Activated CD8-positive, alpha-beta memory T cell treated with anti-CD3 and anti-CD28 coated beads, Interleukin-2, amount 50 U/mL, for 24 hours (primary cell): ENCODE data around the gene LY6G5B.

Experiments
- DNase-seq: peaks from one replicate; pipeline ENCODE4 v3.0.0-alpha.2; 2020; ENCODE audit errors: extremely low read depth

LY6G5B gene

DNA sequence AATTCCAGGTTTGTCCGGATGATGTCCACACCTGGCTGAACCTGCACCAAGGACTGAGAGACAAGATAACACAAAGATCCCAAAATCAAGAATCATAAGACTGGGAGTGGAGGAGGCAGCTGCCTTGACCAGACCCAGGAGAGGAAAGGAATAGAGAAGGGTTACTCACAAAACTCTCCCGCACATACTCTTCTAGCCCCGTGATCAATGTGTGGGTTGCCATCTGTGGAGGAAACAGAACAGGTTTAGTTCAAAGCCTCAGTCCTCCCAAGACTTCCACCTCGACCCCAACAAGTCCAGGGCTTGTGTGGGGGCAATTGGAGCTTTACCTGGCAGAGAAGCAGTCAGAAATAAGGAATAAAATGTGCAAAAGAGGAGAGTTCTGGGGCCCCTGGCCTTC lies 28.4 kb upstream of the LY6G5B start:
- no peak for DNase-seq

- DNase-seq, result no peak
These were observed 26.8 kb upstream of the LY6G5B start for GRCh38 chr6:31642798-31643570.

GRCh38 chr6:31643818-31644454 lies 25.8 kb upstream of the LY6G5B start:
- no peak for DNase-seq

- no peak for DNase-seq
These were observed 24.5 kb upstream of the LY6G5B start for GRCh38 chr6:31645325-31645724.

- no peak for DNase-seq
These were observed 18.1 kb upstream of the LY6G5B start for GRCh38 chr6:31651602-31652191.

- DNase-seq, result peak; percentile 74
These were observed 16.7 kb upstream of the LY6G5B start for GRCh38 chr6:31652925-31653724.

- no peak for DNase-seq
These were observed 15.0 kb upstream of the LY6G5B start for GRCh38 chr6:31654574-31655348.

DNA sequence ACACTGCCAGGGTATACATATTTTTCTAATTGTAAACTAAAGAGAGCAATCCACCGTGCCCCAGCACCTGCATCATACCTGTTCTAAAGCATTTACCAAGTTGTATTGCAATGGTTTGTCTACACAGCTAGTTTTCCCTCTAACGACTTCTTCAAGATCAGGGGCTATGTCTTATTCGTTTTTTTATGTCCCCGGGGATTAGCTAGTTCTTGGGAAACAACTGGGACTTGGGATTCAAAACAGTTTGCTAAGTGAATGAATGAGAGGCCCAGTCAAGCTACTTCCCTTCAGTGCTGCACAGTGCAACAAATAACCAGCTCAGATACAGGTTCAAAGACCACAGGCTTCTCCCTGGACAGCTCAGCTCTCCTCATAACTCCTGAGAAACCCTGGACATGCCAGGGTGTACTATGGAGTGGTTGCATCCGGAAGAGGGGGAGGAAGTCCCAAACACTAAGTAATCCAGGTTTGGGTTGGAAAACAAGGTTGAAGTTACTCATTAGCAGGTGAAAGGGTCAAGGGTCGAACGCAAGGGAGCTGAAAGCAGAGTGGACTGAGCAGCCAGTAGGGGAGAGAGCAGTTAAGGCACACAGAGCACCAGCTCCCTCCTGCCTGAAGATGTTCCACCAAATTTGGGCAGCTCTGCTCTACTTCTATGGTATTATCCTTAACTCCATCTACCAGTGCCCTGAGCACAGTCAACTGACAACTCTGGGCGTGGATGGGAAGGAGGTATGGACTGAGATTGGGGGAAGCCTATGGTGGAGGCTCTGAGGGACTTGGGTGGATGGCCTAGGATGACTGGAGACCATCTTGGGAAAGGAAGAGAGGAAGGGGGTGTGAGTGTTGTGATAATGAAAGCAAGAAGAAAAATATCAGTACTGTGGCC lies 14.2 kb upstream of the LY6G5B start, which contains the start of gene APOM:
Gene APOM, plus strand, starts transcription at position 546 of the 889 bp plus-strand sequence. Its CDS starts 73 bp downstream, at position 619.
- DNase-seq, result no peak

GRCh38 chr6:31657406-31658157 lies 12.2 kb upstream of the LY6G5B start:
- no peak for DNase-seq

DNA sequence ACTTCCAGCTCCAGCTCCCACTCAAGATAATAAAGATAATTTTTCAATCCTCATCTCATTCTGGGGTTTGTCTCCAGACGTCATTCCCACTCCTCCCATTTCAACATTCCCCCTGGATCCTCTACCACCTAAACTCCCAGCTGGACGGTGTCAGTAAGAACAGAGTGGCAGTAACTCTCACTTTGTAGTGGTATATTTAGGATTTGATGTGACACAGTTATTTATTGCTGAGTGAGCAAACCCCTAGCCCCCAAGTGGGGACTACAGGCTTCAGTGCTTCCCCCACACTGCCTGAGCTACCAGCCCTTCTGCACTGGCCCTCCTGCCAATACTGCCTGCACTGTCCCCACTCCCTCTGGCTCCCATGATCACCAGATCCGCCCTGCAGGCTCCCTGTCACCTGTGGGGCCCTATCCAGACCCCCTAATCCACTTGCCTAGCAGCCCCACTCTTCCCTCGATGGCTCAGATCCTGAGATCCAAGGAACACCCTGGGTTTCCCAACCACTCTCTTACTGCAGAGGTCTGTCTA lies 11.6 kb upstream of the LY6G5B start:
- DNase-seq, result no peak

GRCh38 chr6:31658983-31659648 lies 10.7 kb upstream of the LY6G5B start:
- no peak for DNase-seq

DNA sequence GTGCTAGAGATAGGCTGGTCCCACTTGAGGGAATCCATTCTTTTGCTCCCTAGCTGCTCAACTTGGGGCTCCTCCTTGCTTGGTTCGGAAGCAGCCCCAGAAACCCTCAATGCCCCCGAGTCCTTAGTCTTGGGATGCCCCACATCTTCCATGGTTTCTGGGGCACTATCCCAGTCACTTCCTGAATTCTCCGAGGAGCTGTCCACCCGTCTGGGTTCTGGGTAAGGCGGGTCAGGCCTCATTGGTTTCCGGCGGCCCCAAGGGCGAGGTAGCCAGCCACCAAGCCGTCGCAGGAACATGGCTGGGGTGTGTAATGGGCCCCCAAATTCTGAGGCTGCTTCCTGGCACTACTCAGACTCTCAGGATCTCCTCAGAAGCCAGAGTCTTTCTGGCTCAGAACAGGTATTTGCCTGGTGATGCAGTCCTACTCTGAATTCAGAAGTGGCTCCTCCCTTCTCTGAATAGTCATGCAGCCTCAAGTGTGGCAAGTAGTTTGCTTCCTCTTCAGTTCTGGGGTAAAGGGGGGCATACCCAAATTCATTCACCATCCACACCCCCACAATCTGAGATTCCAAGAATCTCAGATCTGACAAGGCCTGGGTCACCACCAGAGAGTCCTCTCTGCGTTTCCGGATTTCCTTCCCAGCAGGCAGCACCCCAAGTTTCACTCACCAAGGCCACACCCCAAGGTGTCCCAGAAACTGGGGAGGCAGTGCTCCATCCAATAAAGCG lies 10.0 kb upstream of the LY6G5B start:
- no peak for DNase-seq

DNA sequence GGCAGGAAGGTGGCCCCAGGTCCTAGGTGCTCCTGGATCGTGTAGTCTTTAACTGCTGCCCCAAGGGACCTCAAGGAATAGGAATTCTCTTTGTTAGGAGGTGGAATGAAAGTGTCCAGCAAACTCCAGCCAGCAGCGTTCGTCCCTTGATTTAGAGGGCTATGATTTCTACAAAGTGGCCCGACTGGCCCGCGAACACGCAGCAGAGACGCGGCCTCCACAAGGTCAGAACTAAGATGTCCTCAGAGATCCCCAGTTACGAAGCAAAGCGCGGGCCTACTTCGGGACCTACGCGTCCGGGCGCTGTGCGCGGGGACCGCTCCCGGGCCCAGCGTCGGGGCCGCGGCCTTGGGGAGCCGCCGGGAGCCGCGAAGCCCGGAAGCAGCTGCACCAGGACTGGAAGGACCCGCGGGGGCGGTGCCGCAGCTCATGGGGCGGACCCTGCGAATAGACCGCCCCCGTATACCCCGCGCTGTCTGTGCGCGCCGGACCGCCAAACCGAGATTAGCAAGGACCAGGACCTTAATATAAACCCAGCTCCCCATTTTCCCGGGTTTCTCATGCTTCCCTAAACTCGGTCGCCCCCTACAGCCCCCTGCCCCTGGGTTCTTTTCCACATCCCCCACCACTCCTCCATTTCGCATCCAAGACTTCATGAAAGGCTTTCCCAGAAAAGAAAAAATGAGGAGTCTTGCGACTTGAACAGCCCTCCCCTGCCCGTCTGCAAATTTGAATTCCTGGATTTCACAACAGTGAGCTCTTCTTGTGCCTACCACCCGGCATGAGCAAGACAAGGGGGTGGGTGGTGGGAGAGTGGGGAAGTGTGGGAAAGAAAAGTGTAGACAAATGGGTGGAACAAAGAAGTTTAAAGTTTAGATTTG lies 9.2 kb upstream of the LY6G5B start, which contains the start of gene C6orf47:
Gene C6orf47, minus strand, starts transcription at position 398 of the 881 bp plus-strand sequence. CDS start 831 bp downstream, outside the sequence.
- DNase-seq, result no peak

DNA sequence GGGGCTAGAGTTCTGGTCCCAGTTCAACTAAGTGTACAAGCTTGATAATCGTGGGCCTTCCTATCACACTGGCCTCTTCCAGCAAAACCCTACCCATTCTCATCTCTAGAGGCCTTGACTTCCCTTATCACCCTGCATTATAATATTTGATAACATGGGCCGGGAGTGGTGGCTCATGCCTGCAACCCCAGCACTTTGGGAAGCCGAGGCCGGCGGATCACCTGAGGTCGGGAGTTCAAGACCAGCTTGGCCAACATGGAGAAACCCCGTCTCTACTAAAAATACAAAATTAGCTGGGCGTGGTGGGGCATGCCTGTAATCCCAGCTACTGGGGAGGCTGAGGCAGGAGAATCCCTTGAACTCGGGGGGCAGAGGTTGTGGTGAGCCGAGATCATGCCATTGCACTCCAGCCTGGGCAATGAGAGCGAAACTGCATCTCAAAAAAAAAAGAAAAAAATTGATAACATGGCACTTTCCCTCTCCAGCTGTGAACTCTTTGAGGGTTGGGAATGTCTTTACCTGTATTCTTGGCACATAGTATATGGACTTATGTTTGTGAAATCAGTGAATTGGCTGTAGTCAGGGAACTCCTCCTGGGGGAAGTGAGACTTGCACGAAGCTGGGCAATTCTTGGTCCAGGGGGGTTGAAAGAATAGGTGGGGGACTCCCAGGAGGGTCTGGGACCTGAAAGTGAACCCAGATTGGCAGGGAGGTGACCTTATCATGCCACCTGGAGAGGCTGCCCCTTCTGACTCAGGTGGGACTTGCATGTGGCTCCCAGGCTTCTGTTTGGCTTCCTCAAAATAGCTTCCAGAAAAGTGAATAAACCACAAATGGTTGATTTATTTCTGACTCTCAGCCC lies 8.3 kb upstream of the LY6G5B start:
- DNase-seq, result no peak

DNA sequence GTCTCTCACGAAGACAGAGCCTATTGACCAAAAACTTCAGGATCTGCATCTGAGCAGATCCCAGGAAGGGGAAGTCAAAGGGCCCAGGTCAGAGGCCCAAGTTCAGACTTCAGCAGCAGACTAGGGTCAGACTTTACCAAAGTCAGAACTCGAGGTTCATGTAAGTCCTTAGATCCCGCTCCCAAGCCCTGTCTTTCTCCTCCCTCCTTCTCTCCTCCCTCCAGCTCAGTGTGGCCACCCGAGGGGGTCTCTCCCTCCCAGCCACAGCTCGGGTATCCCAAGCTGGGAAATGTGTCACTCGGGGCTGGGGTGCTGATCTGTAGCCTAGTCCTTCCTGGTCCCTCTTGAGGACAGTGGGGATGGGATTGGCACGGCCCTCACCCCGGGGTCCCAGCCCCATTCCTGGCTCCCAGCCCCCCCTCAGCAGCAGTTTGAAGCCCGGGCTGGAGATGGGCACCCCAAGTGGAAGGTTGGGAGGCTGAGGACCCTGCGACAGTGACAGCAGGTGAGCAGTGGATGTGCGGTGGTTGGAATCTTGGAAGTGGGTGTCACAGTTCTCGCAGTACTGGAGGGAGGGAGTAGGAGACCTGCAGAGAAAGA lies 7.6 kb upstream of the LY6G5B start:
- no peak for DNase-seq
